Colonic mucosa (tissue), 4 donors: Measurements from ENCODE around the gene BPIFB2. TPM values are rescaled to one million over a fixed set of nuclear protein-coding genes. Genes with fewer than 3 reads are reported as not detected.

Source experiments
- DNase-seq: peaks from one replicate; pipeline ENCODE4 v3.0.0-alpha.2; 2020
- H3K27ac ChIP-seq: fragments of 200-600 bp; one replicate; pipeline ENCODE4 v1.8.0; 2021
- H3K27me3 ChIP-seq: fragments of 200-600 bp; one replicate; pipeline ENCODE4 v1.8.0; 2021
- H3K36me3 ChIP-seq: fragments of 200-600 bp; one replicate; pipeline ENCODE4 v1.8.0; 2021
- H3K4me1 ChIP-seq: fragments of 200-600 bp; one replicate; pipeline ENCODE4 v1.8.0; 2021; ENCODE audit warnings: mild to moderate bottlenecking
- H3K4me3 ChIP-seq: fragments of 200-600 bp; one replicate; pipeline ENCODE4 v1.8.0; 2021
- H3K9ac ChIP-seq, 2 donors: one replicate each; pipeline ENCODE4 v1.7.0; 2013; ENCODE audit warnings: control low read depth in 2 of 2, low read depth in 2 of 2, low read length in 2 of 2
- H3K9me3 ChIP-seq: fragments of 200-600 bp; one replicate; pipeline ENCODE4 v1.8.0; 2021
- CTCF ChIP-seq: fragments of 200-600 bp; IDR thresholded peaks from one replicate; pipeline ENCODE4 v1.8.0; 2022; ENCODE audit warnings: antibody characterized with exemption, mild to moderate bottlenecking
- intact Hi-C: fragments of 100-400 bp; cut with DNase I; formaldehyde crosslinking; loops from one replicate; pipeline ENCODE4 v1.14.1; 2022
- total RNA-seq, 2 donors: library from RNA; stranded (reverse); fragmentation: NEBNext Ultra II Directional in 1 of 2; extraction: Animal tissue kit (Norgen Biotek cat#: 25700) in 1 of 2; gene quantifications; one replicate each; pipeline ENCODE4 v1.2.1, GENCODE V29; 2021
- donor health status: healthy.
- donor health status: DM: no; HTN: no; CAD: no.
- donor health status: DM: no; HTN: no; CAD: no.

The BPIFB2 gene
- total RNA-seq, 2 donors from 2014 or later, result 0.35 TPM; not detected in 1

DNA sequence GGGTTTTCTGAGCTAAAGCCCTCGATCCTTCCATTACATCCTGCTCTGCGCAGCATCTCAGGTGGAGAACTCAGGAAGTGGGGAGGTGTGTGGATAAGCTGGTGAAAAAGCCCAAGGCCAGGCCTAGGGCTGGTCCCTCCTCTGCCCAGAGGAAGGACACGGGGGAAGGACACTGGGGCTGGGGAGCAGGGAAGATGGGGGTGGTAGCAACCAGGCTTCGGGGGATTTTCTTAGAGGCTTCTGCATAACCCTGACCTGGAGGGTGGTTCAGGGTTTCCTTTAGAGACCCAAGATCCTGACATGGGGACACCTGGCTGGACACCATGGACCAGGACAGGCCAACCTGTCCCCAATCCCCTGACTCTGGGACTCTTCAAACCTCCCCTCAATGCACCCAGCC, 41.1 kb upstream of the BPIFB2 start:
- H3K36me3 ChIP-seq, result no peaks in the 10 kb centered on the region
- no peak overlapping the region for H3K4me3 ChIP-seq
- no peaks in the 10 kb centered on the region for H3K27me3 ChIP-seq
- H3K9ac ChIP-seq, result no peak overlapping the region
- no peak for TF ChIP-seq CTCF
- intact Hi-C loops, result no loop called here
- no peaks in the 10 kb centered on the region for H3K4me1 ChIP-seq
- no peak overlapping the region for H3K27ac ChIP-seq
- H3K9me3 ChIP-seq, result no peaks in the 10 kb centered on the region
- DNase-seq, result peak; percentile 15

GRCh38 chr20:32966881-32967781, 40.4 kb upstream of the BPIFB2 start:
- Histone ChIP-seq H3K27me3 (no peaks in the 10 kb centered on the region), H3K4me1 (no peaks in the 10 kb centered on the region), H3K4me3 (no peak overlapping the region), H3K9me3 (no peaks in the 10 kb centered on the region), H3K27ac (no peak overlapping the region), H3K36me3 (no peaks in the 10 kb centered on the region), H3K9ac (peak overlapping the region in 1 of 2 donors; percentile 1)
- no peak for TF ChIP-seq CTCF
- DNase-seq, result peak; percentile 19
- intact Hi-C loops, result no loop called here

- Histone ChIP-seq H3K9me3 (no peaks in the 10 kb centered on the region), H3K9ac (no peak overlapping the region), H3K27ac (no peak overlapping the region), H3K4me1 (no peaks in the 10 kb centered on the region), H3K27me3 (no peaks in the 10 kb centered on the region), H3K36me3 (no peaks in the 10 kb centered on the region), H3K4me3 (no peak overlapping the region)
- TF ChIP-seq CTCF, result no peak
- peak; percentile 13 for DNase-seq
- intact Hi-C loops, result no loop called here
These were observed 39.5 kb upstream of the BPIFB2 start for GRCh38 chr20:32967961-32968457.

DNA sequence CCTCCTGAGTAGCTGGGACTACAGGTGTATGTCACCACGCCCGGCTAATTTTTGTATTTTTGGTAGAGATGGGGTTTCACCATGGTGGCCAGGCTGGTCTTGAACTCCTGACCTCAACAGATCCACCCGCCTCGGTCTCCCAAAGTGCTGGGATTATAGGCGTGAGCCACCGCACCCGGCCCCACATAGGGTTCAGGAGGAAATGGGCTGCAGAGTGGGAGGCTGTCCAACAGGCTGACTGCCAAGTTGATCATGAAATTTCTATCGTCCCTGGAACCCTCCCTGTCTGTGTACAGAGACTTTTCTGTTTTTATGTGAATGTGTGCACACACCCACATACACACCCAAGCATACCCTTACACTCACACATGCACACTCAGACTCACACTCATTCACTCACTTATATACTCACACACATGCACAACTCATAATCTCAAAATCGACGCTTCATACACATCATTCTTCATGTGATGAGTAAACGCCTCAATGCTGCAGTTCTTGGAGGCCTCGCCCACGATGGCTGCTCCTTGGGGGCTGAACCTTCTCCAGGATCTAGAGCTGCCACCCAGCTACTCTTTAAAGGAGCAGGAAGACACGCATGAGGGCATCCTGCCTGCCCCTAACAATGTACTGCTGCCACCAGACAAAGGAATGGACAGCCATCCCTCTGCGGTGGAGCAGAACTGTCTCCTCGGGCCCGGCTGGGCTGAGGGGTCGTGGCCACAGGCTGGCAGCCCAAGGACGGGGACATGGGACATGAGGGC, 38.8 kb upstream of the BPIFB2 start:
- intact Hi-C loops, result no loop called here
- H3K9me3 ChIP-seq, result no peaks in the 10 kb centered on the region
- H3K36me3 ChIP-seq, result no peaks in the 10 kb centered on the region
- DNase-seq, result peak; percentile 16
- no peaks in the 10 kb centered on the region for H3K4me1 ChIP-seq
- no peak overlapping the region for H3K27ac ChIP-seq
- H3K27me3 ChIP-seq, result no peaks in the 10 kb centered on the region
- no peak for TF ChIP-seq CTCF
- no peak overlapping the region for H3K9ac ChIP-seq
- H3K4me3 ChIP-seq, result no peak overlapping the region

- no peak overlapping the region for H3K9ac ChIP-seq
- no peak for TF ChIP-seq CTCF
- no peaks in the 10 kb centered on the region for H3K36me3 ChIP-seq
- intact Hi-C loops, result no loop called here
- H3K4me1 ChIP-seq, result no peaks in the 10 kb centered on the region
- H3K4me3 ChIP-seq, result no peak overlapping the region
- no peaks in the 10 kb centered on the region for H3K9me3 ChIP-seq
- DNase-seq, result peak; percentile 11
- H3K27ac ChIP-seq, result no peak overlapping the region
- H3K27me3 ChIP-seq, result no peaks in the 10 kb centered on the region
These were observed 38.0 kb upstream of the BPIFB2 start for GRCh38 chr20:32969356-32970114.
